K562 (cell line): ENCODE data around the gene STARD3NL. TPM values are rescaled to one million over a fixed set of nuclear protein-coding genes. Genes with fewer than 3 reads are reported as not detected.

Source experiments
- ATAC-seq: fragments of 200-7000 bp; cut with Tn5 transposase; 3 replicates; pipeline ENCODE4 v1.9.1; 2020; ENCODE audit warnings: moderate library complexity
- BruUV-seq: library from RNA; stranded (reverse); fragments of 400-500 nt; replicated peaks from 2 replicates; lab custom pipeline; 2021; lab: Mats Ljungman, UMichigan
- CTCF ChIA-PET: fragments of 300-600 bp; formaldehyde crosslinking; extraction: SDS; loops from one replicate; lab custom pipeline; 2021; ENCODE audit warnings: low intra/inter-chr PET ratio; lab: Yijun Ruan, JAX
- POLR2A ChIA-PET: fragments of 300-600, 350-650 bp; sonication (Branson Sonifier 250); formaldehyde crosslinking; extraction: SDS; loops from one replicate; lab custom pipeline; 2021; ENCODE audit warnings: antibody characterized with exemption, inconsistent platforms; lab: Yijun Ruan, JAX
- DNase-seq, 4 experiments: peaks; one replicate each; pipeline versions ENCODE4 v3.0.0 to v3.0.0-alpha.2; 2011 to 2018; ENCODE audit warnings: low spot score in 3 of 4, mixed read lengths in 3 of 4; ENCODE audit errors: extremely low read depth in 1 of 4
- FAIRE-seq: peaks from 2 replicates; lab custom pipeline; 2011; peaks lifted over from hg19 to GRCh38; lab: Jason Lieb, UNC
- H2AFZ ChIP-seq: 2 replicates; pipeline ENCODE4 v1.6.0; 2011; ENCODE audit warnings: low read depth, low read length, control low read depth, inconsistent platforms
- H3K27ac ChIP-seq: fragments of 200-600 bp; 3 replicates; pipeline ENCODE4 v1.8.0; 2011; ENCODE audit warnings: low read depth, mild to moderate bottlenecking, control low read depth, inconsistent platforms, low read length, moderate library complexity, mixed read lengths; ENCODE audit errors: extremely low read depth
- H3K27me3 ChIP-seq, 2 experiments: fragments of 300-600 bp in 1 of 2; 2 replicates in 1 of 2; 3 replicates in 1 of 2; pipeline versions ENCODE4 v1.6.0 to v1.8.0; 2011; ENCODE audit warnings: inconsistent platforms in 2 of 2, low read length in 2 of 2, mild to moderate bottlenecking in 1 of 2, mixed read lengths in 1 of 2, moderate library complexity in 1 of 2; ENCODE audit not compliant: control insufficient read depth in 2 of 2, insufficient read depth in 2 of 2
- H3K36me3 ChIP-seq: fragments of 300-600 bp; 3 replicates; pipeline ENCODE4 v1.8.0; 2011; ENCODE audit warnings: mild to moderate bottlenecking, low read length, inconsistent platforms; ENCODE audit not compliant: control insufficient read depth, insufficient read depth
- H3K4me1 ChIP-seq, 2 experiments: fragments of 200-600 bp in 1 of 2; replicated peaks in 1 of 2; 2 replicates in 1 of 2; 3 replicates in 1 of 2; pipeline versions ENCODE4 v1.5.1 to v1.8.0; 2011; ENCODE audit warnings: inconsistent platforms in 2 of 2, low read length in 2 of 2, mild to moderate bottlenecking in 1 of 2, mixed read lengths in 1 of 2, moderate library complexity in 1 of 2; ENCODE audit not compliant: control insufficient read depth in 2 of 2, insufficient read depth in 2 of 2
- H3K4me2 ChIP-seq: 2 replicates; pipeline ENCODE4 v1.6.1; 2011; ENCODE audit warnings: low read length, control low read depth, inconsistent platforms, mixed read lengths; ENCODE audit not compliant: insufficient read depth
- H3K4me3 ChIP-seq: fragments of 200-600 bp; sonication (generic), shearing (Covaris generic); 2 replicates; pipeline ENCODE4 v1.5.1; 2016; ENCODE audit warnings: control low read depth, inconsistent platforms
- H3K79me2 ChIP-seq: fragments of 200-600 bp; 3 replicates; pipeline ENCODE4 v1.8.0; 2011; ENCODE audit warnings: low read length, inconsistent platforms; ENCODE audit not compliant: control insufficient read depth, insufficient read depth
- H3K9ac ChIP-seq, 2 experiments: 2 replicates each; pipeline versions ENCODE4 v1.6.0 to v1.6.1; 2011; ENCODE audit warnings: low read depth in 2 of 2, low read length in 2 of 2, control low read depth in 1 of 2, inconsistent platforms in 1 of 2, mild to moderate bottlenecking in 1 of 2, mixed read lengths in 1 of 2; ENCODE audit not compliant: insufficient read depth in 1 of 2
- H3K9me1 ChIP-seq: one replicate; pipeline ENCODE4 v1.6.0; 2011; ENCODE audit warnings: inconsistent platforms, mild to moderate bottlenecking, low read length, moderate library complexity; ENCODE audit not compliant: control insufficient read depth, insufficient read depth
- H3K9me3 ChIP-seq: replicated peaks from 2 replicates; pipeline ENCODE4 v1.5.1; 2011; ENCODE audit warnings: low read depth, low read length, inconsistent platforms; ENCODE audit not compliant: control insufficient read depth, insufficient read depth
- H4K20me1 ChIP-seq: replicated peaks from 2 replicates; pipeline ENCODE4 v1.6.1; 2011; ENCODE audit warnings: low read length, inconsistent platforms, mixed read lengths; ENCODE audit not compliant: control insufficient read depth, insufficient read depth
- BCL6 ChIP-seq: fragments of 250-450 bp; sonication (Bioruptor Pico); IDR thresholded peaks from 2 replicates; pipeline ENCODE4 v1.4.0; 2020
- COPS2 ChIP-seq: fragments of 450-650 bp; conservative IDR thresholded peaks from 2 replicates; pipeline ENCODE4 v1.6.1; 2016; ENCODE audit warnings: mild to moderate bottlenecking, moderate library complexity
- CREB1 ChIP-seq, 2 experiments: sonication (generic) in 1 of 2; formaldehyde crosslinking in 1 of 2; IDR thresholded peaks; 2 replicates each; pipeline versions ENCODE4 v1.6.1 to v1.8.0; 2012 to 2022; ENCODE audit warnings: inconsistent platforms in 1 of 2, mild to moderate bottlenecking in 1 of 2, missing genetic modification reagents in 1 of 2, moderate library complexity in 1 of 2
- CTCF ChIP-seq, 3 experiments: IDR thresholded peaks in 2 of 3; conservative IDR thresholded peaks in 1 of 3; 2 replicates each; pipeline ENCODE4 v1.5.1; 2011 to 2012; ENCODE audit warnings: low read length in 3 of 3, mild to moderate bottlenecking in 3 of 3, control low read depth in 2 of 3, improper control_type of control experiment in 1 of 3, inconsistent platforms in 1 of 3, low read depth in 1 of 3, mixed read lengths in 1 of 3, moderate library complexity in 1 of 3; ENCODE audit not compliant: insufficient read depth in 2 of 3
- DNMT1 ChIP-seq: fragments of 450-650 bp; IDR thresholded peaks from 2 replicates; pipeline ENCODE4 v1.6.1; 2016; ENCODE audit warnings: antibody characterized with exemption, mild to moderate bottlenecking
- HOXB6 ChIP-seq: fragments of 250-450 bp; sonication (Bioruptor Pico); IDR thresholded peaks from 2 replicates; pipeline ENCODE4 v1.5.1; 2022; ENCODE audit warnings: mild to moderate bottlenecking, borderline replicate concordance
- KLF13 ChIP-seq: fragments of 450-650 bp; IDR thresholded peaks from 2 replicates; pipeline ENCODE4 v1.6.1; 2016; ENCODE audit warnings: missing genetic modification characterization, low read depth, mild to moderate bottlenecking, missing compliant biosample characterization, moderate library complexity, borderline replicate concordance
- NCOA6 ChIP-seq: fragments of 450-650 bp; IDR thresholded peaks from 2 replicates; pipeline ENCODE4 v1.6.1; 2017; ENCODE audit warnings: mild to moderate bottlenecking
- PML ChIP-seq: IDR thresholded peaks from 2 replicates; pipeline ENCODE4 v1.6.1; 2012; ENCODE audit warnings: low read length, inconsistent platforms
- ZBTB17 ChIP-seq: fragments of 450-650 bp; formaldehyde crosslinking; IDR thresholded peaks from 2 replicates; pipeline ENCODE4 v1.4.0; 2020; ENCODE audit warnings: mild to moderate bottlenecking
- ZNF507 ChIP-seq: conservative IDR thresholded peaks from 2 replicates; pipeline ENCODE4 v1.6.1; 2017; ENCODE audit warnings: missing genetic modification characterization, missing compliant biosample characterization
- ZNF583 ChIP-seq: fragments of 250-450 bp; sonication (Bioruptor Pico); IDR thresholded peaks from 2 replicates; pipeline ENCODE4 v1.4.0; 2020
- WGBS: fragments of 100-300 bp; shearing (Covaris generic); methylation state at CpG from one replicate; pipeline ENCODE4 v1.1.6; 2016; ENCODE audit warnings: low coverage, mixed read lengths; ENCODE audit not compliant: insufficient coverage; ENCODE audit errors: missing lambda C conversion rate; 5-methylcytosine and 5-hydroxymethylcytosine counted together
- in situ Hi-C: fragments of 300-500 bp; cut with MboI; formaldehyde crosslinking; loops from 4 replicates; pipeline ENCODE4 v1.15.0; 2018; ENCODE audit warnings: inconsistent platforms, mixed read lengths
- intact Hi-C: fragments of 100-400 bp; cut with micrococcal nuclease; formaldehyde crosslinking; loops from 2 replicates; pipeline ENCODE4 v1.14.2; 2022
- polyA plus RNA-seq, 8 experiments: library from polyadenylated mRNA; depleted of rRNA in 4 of 8; stranded (reverse) in 5 of 8; unstranded in 3 of 8; fragments of >200 nt; fragmentation: Nextera tagmentation in 2 of 8; fragmentation: Illumina TruSeq in 1 of 8; extraction: Ambion mirVana in 2 of 8; extraction: Trizol in 1 of 8; gene quantifications; 2 replicates each; pipeline versions ENCODE4 v1.2.1 to v1.2.3, GENCODE V29; 2011 to 2014; ENCODE audit warnings: inconsistent platforms in 1 of 8, missing spikeins in 1 of 8
- total RNA-seq, 7 experiments: library from RNA; depleted of rRNA in 6 of 7; stranded (reverse); fragments of >200 nt in 6 of 7; fragmentation: Illumina TruSeq in 2 of 7; extraction: Trizol in 2 of 7; gene quantifications; 2 replicates each; pipeline versions ENCODE4 v1.2.1 to v1.2.3, GENCODE V29; 2011 to 2021; ENCODE audit warnings: low replicate concordance in 1 of 7

The STARD3NL gene
- total and polyA plus RNA-seq, 9 of the 15 experiments (the other 6 are each of a cell fraction or from before 2014, with no cell fraction given): 42.2 to 90.0 (median 57.6) TPM

GRCh38 chr7:38142736-38143135 is 35.3 kb upstream of the STARD3NL start:
- no peak for TF ChIP-seq ZNF583 (CRISPR knock-in tag)
- no peak for TF ChIP-seq ZNF507 (tag)
- no peak for TF ChIP-seq HOXB6 (CRISPR knock-in tag)
- no peak for TF ChIP-seq KLF13 (tag)
- TF ChIP-seq CTCF (IDR thresholded peaks at IDR 0.05 in 2 of 3, conservative IDR thresholded peaks at IDR 0.05 in 1 of 3; ENCODE audit: insufficient read depth in 2 of 3, low read depth in 1 of 3, low read length in 3 of 3): no peak
- TF ChIP-seq COPS2: no peak
- no peak for TF ChIP-seq BCL6 (CRISPR knock-in tag)
- no peak for TF ChIP-seq DNMT1
- no peak for TF ChIP-seq CREB1 (IDR thresholded peaks at IDR 0.05)
- no peak for TF ChIP-seq CREB1 (CRISPR knock-in tag; IDR thresholded peaks at IDR 0.05)
- no peak for TF ChIP-seq PML
- TF ChIP-seq ZBTB17 (CRISPR knock-in tag): no peak
- no peak for TF ChIP-seq NCOA6
- H3K36me3 ChIP-seq: no peaks in the 10 kb centered on the region
- peak overlapping the region; percentile 32; the same call in 1 of the 2 replicates for H2AFZ ChIP-seq
- DNase-seq (no peak), FAIRE-seq (no peak), ATAC-seq (no peak)
- H3K9me3 ChIP-seq: no peaks in the 10 kb centered on the region
- no peak overlapping the region for H3K9ac ChIP-seq
- H3K27ac ChIP-seq: no peak overlapping the region
- no peak overlapping the region for H3K4me2 ChIP-seq
- H3K4me1 ChIP-seq: no peaks in the 10 kb centered on the region
- in situ Hi-C loops (no loop called here), intact Hi-C loops (no loop called here)
- ChIA-PET CTCF (no interaction called here), POLR2A (interaction anchor here (1.1 kb wide), 1 partner anchor 28 kb away, joined by 4 read pairs; no protein-coding TSS in a partner anchor)
- no peaks in the 10 kb centered on the region for H3K79me2 ChIP-seq
- H4K20me1 ChIP-seq: no peaks in the 10 kb centered on the region
- no peaks in the 10 kb centered on the region for H3K9me1 ChIP-seq
- H3K27me3 ChIP-seq: no peaks in the 10 kb centered on the region
- BruUV-seq: no TSS peak
- WGBS: 9% methylated on average over 3 of the region's 3 CpGs
- no peak overlapping the region for H3K4me3 ChIP-seq
